ENCODE data around the gene KCNA10. TPM values are rescaled to one million over a fixed set of nuclear protein-coding genes. Genes with fewer than 3 reads are reported as not detected.

Gene KCNA10
- total and polyA plus RNA-seq, 2 of the 13 experiments (the other 11 are each of a cell fraction or from before 2014, with no cell fraction given), result not detected

DNA sequence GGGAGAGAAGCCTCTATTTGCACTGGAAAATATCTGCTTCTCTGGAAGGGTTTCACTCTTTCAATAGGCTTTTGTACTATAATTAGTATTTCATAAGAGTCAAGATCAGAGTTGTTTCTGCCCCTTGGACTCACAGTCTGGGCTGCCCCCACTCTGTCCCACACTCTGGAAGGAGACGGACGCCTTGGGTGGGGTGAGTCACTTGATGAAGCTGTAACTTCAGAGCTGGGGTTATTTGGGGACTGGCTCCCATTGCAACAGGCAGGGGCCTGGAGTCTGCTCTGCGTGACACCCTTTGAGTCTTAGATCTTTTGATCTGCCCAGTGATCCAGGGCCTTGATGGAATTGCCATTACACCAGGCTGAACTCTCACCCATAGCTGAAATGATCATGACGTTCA lies 4.0 kb upstream of the KCNA10 start:
- Histone ChIP-seq H3K27ac (ENCODE audit: extremely low read length, insufficient read depth, low read length) (no peak overlapping the region), H3K9me3 (ENCODE audit: low read length) (no peaks in the 10 kb centered on the region), H3K27me3 (ENCODE audit: control insufficient read depth in 1 of 2, insufficient read depth in 2 of 2, low read length in 2 of 2) (peaks cover 0 to 8% of the 10 kb centered on the region in 2 experiments; a peak in 2 of 5 replicates), H3K4me3 (replicated peaks in 1 of 3; ENCODE audit: insufficient read depth in 1 of 3, low read depth in 2 of 3, low read length in 3 of 3) (no peak overlapping the region), H4K20me1 (ENCODE audit: insufficient read depth, low read length) (no peaks in the 10 kb centered on the region), H3K4me2 (ENCODE audit: low read depth, low read length) (no peak overlapping the region), H3K79me2 (ENCODE audit: insufficient read depth, low read length) (no peaks in the 10 kb centered on the region), H2AFZ (ENCODE audit: low read length) (no peak overlapping the region), H3K36me3 (replicated peaks in 1 of 2; ENCODE audit: control insufficient read depth in 1 of 2, insufficient read depth in 2 of 2, low read length in 2 of 2) (no peaks in the 10 kb centered on the region), H3K4me1 (ENCODE audit: insufficient read depth, low read length) (no peaks in the 10 kb centered on the region), H3K9ac (ENCODE audit: insufficient read depth, low read depth, low read length) (no peak overlapping the region)
- POLR2A ChIA-PET, result no interaction called here
- no peak for ATAC-seq
- no TSS peak for BruUV-seq (replicated peaks)
- intact Hi-C loops (cut with micrococcal nuclease; ENCODE audit: unreplicated experiment), result loop anchor here (10.0 kb wide), 1 partner anchor 92 kb away; no protein-coding TSS in a partner anchor
- FAIRE-seq, result no peak
- 0% methylated on average over 3 of the region's 4 CpGs for WGBS (ENCODE audit: low lambda C conversion rate)
- CTCF ChIA-PET (ENCODE audit: low intra/inter-chr PET ratio, low total read pairs), result interaction anchor here (2.3 kb wide), 1 partner anchor 93 kb away, joined by 8 read pairs; no protein-coding TSS in a partner anchor
- DNase-seq (ENCODE audit: low spot score), result no peak
- in situ Hi-C loops (cut with HindIII; ENCODE audit: extremely low pct_ligation_motif_present, low pct_unique_long_range_greater_than_20kb), result no loop called here
- TF ChIP-seq, protein P1, sequence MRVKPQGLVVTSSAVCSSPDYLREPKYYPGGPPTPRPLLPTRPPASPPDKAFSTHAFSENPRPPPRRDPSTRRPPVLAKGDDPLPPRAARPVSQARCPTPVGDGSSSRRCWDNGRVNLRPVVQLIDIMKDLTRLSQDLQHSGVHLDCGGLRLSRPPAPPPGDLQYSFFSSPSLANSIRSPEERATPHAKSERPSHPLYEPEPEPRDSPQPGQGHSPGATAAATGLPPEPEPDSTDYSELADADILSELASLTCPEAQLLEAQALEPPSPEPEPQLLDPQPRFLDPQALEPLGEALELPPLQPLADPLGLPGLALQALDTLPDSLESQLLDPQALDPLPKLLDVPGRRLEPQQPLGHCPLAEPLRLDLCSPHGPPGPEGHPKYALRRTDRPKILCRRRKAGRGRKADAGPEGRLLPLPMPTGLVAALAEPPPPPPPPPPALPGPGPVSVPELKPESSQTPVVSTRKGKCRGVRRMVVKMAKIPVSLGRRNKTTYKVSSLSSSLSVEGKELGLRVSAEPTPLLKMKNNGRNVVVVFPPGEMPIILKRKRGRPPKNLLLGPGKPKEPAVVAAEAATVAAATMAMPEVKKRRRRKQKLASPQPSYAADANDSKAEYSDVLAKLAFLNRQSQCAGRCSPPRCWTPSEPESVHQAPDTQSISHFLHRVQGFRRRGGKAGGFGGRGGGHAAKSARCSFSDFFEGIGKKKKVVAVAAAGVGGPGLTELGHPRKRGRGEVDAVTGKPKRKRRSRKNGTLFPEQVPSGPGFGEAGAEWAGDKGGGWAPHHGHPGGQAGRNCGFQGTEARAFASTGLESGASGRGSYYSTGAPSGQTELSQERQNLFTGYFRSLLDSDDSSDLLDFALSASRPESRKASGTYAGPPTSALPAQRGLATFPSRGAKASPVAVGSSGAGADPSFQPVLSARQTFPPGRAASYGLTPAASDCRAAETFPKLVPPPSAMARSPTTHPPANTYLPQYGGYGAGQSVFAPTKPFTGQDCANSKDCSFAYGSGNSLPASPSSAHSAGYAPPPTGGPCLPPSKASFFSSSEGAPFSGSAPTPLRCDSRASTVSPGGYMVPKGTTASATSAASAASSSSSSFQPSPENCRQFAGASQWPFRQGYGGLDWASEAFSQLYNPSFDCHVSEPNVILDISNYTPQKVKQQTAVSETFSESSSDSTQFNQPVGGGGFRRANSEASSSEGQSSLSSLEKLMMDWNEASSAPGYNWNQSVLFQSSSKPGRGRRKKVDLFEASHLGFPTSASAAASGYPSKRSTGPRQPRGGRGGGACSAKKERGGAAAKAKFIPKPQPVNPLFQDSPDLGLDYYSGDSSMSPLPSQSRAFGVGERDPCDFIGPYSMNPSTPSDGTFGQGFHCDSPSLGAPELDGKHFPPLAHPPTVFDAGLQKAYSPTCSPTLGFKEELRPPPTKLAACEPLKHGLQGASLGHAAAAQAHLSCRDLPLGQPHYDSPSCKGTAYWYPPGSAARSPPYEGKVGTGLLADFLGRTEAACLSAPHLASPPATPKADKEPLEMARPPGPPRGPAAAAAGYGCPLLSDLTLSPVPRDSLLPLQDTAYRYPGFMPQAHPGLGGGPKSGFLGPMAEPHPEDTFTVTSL (CRISPR knock-in tag; IDR thresholded peaks at IDR 0.05; ENCODE audit: borderline replicate concordance), result no peak
- TF ChIP-seq CENPT (CRISPR knock-in tag; IDR thresholded peaks at IDR 0.05; ENCODE audit: low read depth) (no peak), PHF21A (CRISPR knock-in tag; IDR thresholded peaks at IDR 0.05) (no peak), MXI1 (IDR thresholded peaks at IDR 0.05; ENCODE audit: borderline replicate concordance, low read depth, low read length) (no peak), SP2 (CRISPR knock-in tag; IDR thresholded peaks at IDR 0.05) (no peak), ZNF775 (CRISPR knock-in tag; IDR thresholded peaks at IDR 0.05; ENCODE audit: borderline replicate concordance) (no peak), ZMYM3 (CRISPR knock-in tag; IDR thresholded peaks at IDR 0.05) (no peak), ATF7 (IDR thresholded peaks at IDR 0.05) (no peak), ATF7 (CRISPR knock-in tag; IDR thresholded peaks at IDR 0.05) (no peak), ZSCAN5A (CRISPR knock-in tag; IDR thresholded peaks at IDR 0.05; ENCODE audit: borderline replicate concordance) (no peak)
- TF ChIP-seq, protein P2, sequence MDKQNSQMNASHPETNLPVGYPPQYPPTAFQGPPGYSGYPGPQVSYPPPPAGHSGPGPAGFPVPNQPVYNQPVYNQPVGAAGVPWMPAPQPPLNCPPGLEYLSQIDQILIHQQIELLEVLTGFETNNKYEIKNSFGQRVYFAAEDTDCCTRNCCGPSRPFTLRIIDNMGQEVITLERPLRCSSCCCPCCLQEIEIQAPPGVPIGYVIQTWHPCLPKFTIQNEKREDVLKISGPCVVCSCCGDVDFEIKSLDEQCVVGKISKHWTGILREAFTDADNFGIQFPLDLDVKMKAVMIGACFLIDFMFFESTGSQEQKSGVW (CRISPR knock-in tag; IDR thresholded peaks at IDR 0.05; ENCODE audit: borderline replicate concordance), result no peak

Data from HepG2 (cell line).